Lower leg skin (tissue), 4 donors: Measurements from ENCODE around the gene GSTM4. TPM values are rescaled to one million over a fixed set of nuclear protein-coding genes. Genes with fewer than 3 reads are reported as not detected.
"Not testable (repeated sequence)": the region's sequence is repeated elsewhere in the genome, so short reads cannot be mapped to it uniquely, and the experiment has no call there.

Source experiments
- DNase-seq, 2 donors: peaks; one replicate each; pipeline ENCODE4 v3.0.0-alpha.2; 2019; ENCODE audit warnings: low spot score in 2 of 2
- H3K4me3 ChIP-seq: fragments of 200-600 bp; sonication (generic); 2 replicates; pipeline ENCODE4 v1.5.1; 2017; ENCODE audit warnings: mild to moderate bottlenecking, low read depth; ENCODE audit not compliant: poor library complexity, severe bottlenecking
- CTCF ChIP-seq, 3 donors: fragments of 450-650 bp; IDR thresholded peaks; one replicate each; pipeline ENCODE4 v1.5.1; 2016; ENCODE audit warnings: antibody characterized with exemption in 3 of 3, mild to moderate bottlenecking in 3 of 3, moderate library complexity in 2 of 3
- POLR2A ChIP-seq, 2 donors: fragments of 450-650 bp; IDR thresholded peaks; one replicate each; pipeline ENCODE4 v1.6.1; 2016 to 2017; ENCODE audit warnings: antibody characterized with exemption in 2 of 2, mild to moderate bottlenecking in 1 of 2, moderate library complexity in 1 of 2
- WGBS, 2 donors: methylation state at CpG; one replicate each; pipeline ENCODE4 v1.1.5; 2018; 5-methylcytosine and 5-hydroxymethylcytosine counted together
- intact Hi-C: fragments of 100-400 bp; cut with DNase I; formaldehyde crosslinking; loops from one replicate; pipeline ENCODE4 v1.15.0; 2023; ENCODE audit warnings: low total_unique reads
- total RNA-seq, 4 donors: library from RNA; depleted of rRNA; stranded (reverse); fragments of >200 nt; gene quantifications; one replicate each; pipeline ENCODE4 v1.1.0, GENCODE V29; 2016

Gene GSTM4
- total RNA-seq, 4 donors from 2014 or later, result 13.4 to 23.3 (median 19.1) TPM

- WGBS, 2 donors, result no CpG with 5 or more reads among the region's 6 CpGs
- H3K4me3 ChIP-seq, result no peak overlapping the region
- no peak for DNase-seq
- intact Hi-C loops, result no loop called here
- no peak for TF ChIP-seq POLR2A (IDR thresholded peaks at IDR 0.05)
These were observed 35.9 kb downstream of the GSTM4 start for GRCh38 chr1:109691759-109692158.

- DNase-seq, H3K4me3 ChIP-seq, intact Hi-C loops: not testable (repeated sequence)
- WGBS, 2 donors, result no CpG with 5 or more reads among the region's 5 CpGs
These were observed 38.5 kb downstream of the GSTM4 start for GRCh38 chr1:109694400-109694799.

GRCh38 chr1:109695138-109695537, 39.2 kb downstream of the GSTM4 start:
- H3K4me3 ChIP-seq, DNase-seq, intact Hi-C loops: not testable (repeated sequence)
- WGBS, 2 donors, result no CpG with 5 or more reads among the region's 3 CpGs

- no CpG with 5 or more reads among the region's 4 CpGs for WGBS, 2 donors
- no peak for DNase-seq
- TF ChIP-seq CTCF (IDR thresholded peaks at IDR 0.05), result no peak
- no peak for TF ChIP-seq POLR2A (IDR thresholded peaks at IDR 0.05)
- intact Hi-C loops, result no loop called here
- no peak overlapping the region for H3K4me3 ChIP-seq
These were observed 41.2 kb downstream of the GSTM4 start for GRCh38 chr1:109697066-109697465.

GRCh38 chr1:109697861-109698260, 42.0 kb downstream of the GSTM4 start:
- no CpG with 5 or more reads among the region's 4 CpGs for WGBS, 2 donors
- DNase-seq, intact Hi-C loops, H3K4me3 ChIP-seq: not testable (repeated sequence)

GRCh38 chr1:109702940-109703339, 47.0 kb downstream of the GSTM4 start:
- 82 to 84% methylated on average over 3 of the region's 3 CpGs for WGBS, 2 donors
- H3K4me3 ChIP-seq, intact Hi-C loops, DNase-seq: not testable (repeated sequence)

- no peak for DNase-seq
- 68 to 80% methylated on average over 8 of the region's 8 CpGs for WGBS, 2 donors
- intact Hi-C loops, result no loop called here
- TF ChIP-seq POLR2A (IDR thresholded peaks at IDR 0.05), result no peak
- TF ChIP-seq CTCF (IDR thresholded peaks at IDR 0.05), result no peak
- no peak overlapping the region for H3K4me3 ChIP-seq
These were observed 48.3 kb downstream of the GSTM4 start for GRCh38 chr1:109704173-109704572.

- H3K4me3 ChIP-seq, result no peak overlapping the region
- WGBS, 2 donors, result 86% methylated on average over 4 of the region's 4 CpGs
- DNase-seq, result no peak
- TF ChIP-seq POLR2A (IDR thresholded peaks at IDR 0.05), result no peak
- no peak for TF ChIP-seq CTCF (IDR thresholded peaks at IDR 0.05)
- intact Hi-C loops, result no loop called here
These were observed 49.5 kb downstream of the GSTM4 start for GRCh38 chr1:109705411-109705810.

- 71 to 77% methylated on average over 4 of the region's 4 CpGs for WGBS, 2 donors
- H3K4me3 ChIP-seq, DNase-seq, intact Hi-C loops: not testable (repeated sequence)
These were observed 53.0 kb downstream of the GSTM4 start for GRCh38 chr1:109708949-109709348.

GRCh38 chr1:109709822-109710221, 53.9 kb downstream of the GSTM4 start:
- intact Hi-C loops, DNase-seq: not testable (repeated sequence)

More at GRCh38 chr1:109709822-109710221, 53.9 kb downstream of the GSTM4 start:
- H3K4me3 ChIP-seq, result not testable (repeated sequence)
